ENCODE data around the gene RXRG. TPM values are rescaled to one million over a fixed set of nuclear protein-coding genes. Genes with fewer than 3 reads are reported as not detected.
"Not testable (repeated sequence)": the region's sequence is repeated elsewhere in the genome, so short reads cannot be mapped to it uniquely, and the experiment has no call there.

Gene RXRG
- total RNA-seq, 2 experiments from 2014 or later: not detected

- H3K36me3 Mint-ChIP-seq (ENCODE audit: low read depth): no peaks in the 10 kb centered on the region
- no peak overlapping the region for H3K4me3 Mint-ChIP-seq
- POLR2A ChIA-PET: no interaction called here
- ATAC-seq (no peak), DNase-seq (no peak)
- peaks cover 20% of the 10 kb centered on the region for H3K27me3 Mint-ChIP-seq (ENCODE audit: low read depth)
- CTCF ChIA-PET: no interaction called here
- H3K9me3 Mint-ChIP-seq (ENCODE audit: insufficient read depth): no peaks in the 10 kb centered on the region
- no peaks in the 10 kb centered on the region for H3K4me1 Mint-ChIP-seq (ENCODE audit: low read depth)
- H3K27ac Mint-ChIP-seq: no peak overlapping the region
Observed at GRCh38 chr1:165468726-165469249, 23.9 kb upstream of the RXRG start.

GRCh38 chr1:165468253-165468652, 23.3 kb upstream of the RXRG start:
- Mint-ChIP-seq H3K27me3 (ENCODE audit: low read depth) (peaks cover 20% of the 10 kb centered on the region), H3K27ac (no peak overlapping the region), H3K9me3 (ENCODE audit: insufficient read depth) (no peaks in the 10 kb centered on the region), H3K36me3 (ENCODE audit: low read depth) (no peaks in the 10 kb centered on the region), H3K4me1 (ENCODE audit: low read depth) (no peaks in the 10 kb centered on the region), H3K4me3 (no peak overlapping the region)
- POLR2A ChIA-PET: no interaction called here
- ATAC-seq (no peak), DNase-seq (no peak)
- CTCF ChIA-PET: no interaction called here

- Mint-ChIP-seq H3K9me3 (ENCODE audit: insufficient read depth) (no peaks in the 10 kb centered on the region), H3K4me1 (ENCODE audit: low read depth) (no peaks in the 10 kb centered on the region), H3K27me3 (ENCODE audit: low read depth) (peaks cover 20% of the 10 kb centered on the region), H3K27ac (no peak overlapping the region), H3K4me3 (no peak overlapping the region), H3K36me3 (ENCODE audit: low read depth) (no peaks in the 10 kb centered on the region)
- ChIA-PET POLR2A (no interaction called here), CTCF (no interaction called here)
- ATAC-seq: no peak
- DNase-seq: no peak
Observed at GRCh38 chr1:165467706-165468105, 22.8 kb upstream of the RXRG start.

GRCh38 chr1:165463978-165464377, 19.1 kb upstream of the RXRG start:
- H3K27me3 Mint-ChIP-seq (ENCODE audit: low read depth): peaks cover 27% of the 10 kb centered on the region
- H3K27ac Mint-ChIP-seq: no peak overlapping the region
- DNase-seq (no peak), ATAC-seq (no peak)
- no peak overlapping the region for H3K4me3 Mint-ChIP-seq
- no peaks in the 10 kb centered on the region for H3K36me3 Mint-ChIP-seq (ENCODE audit: low read depth)
- ChIA-PET POLR2A (interaction anchor here (0.6 kb wide), 1 partner anchor 134 kb away, joined by 3 read pairs; no protein-coding TSS in a partner anchor), CTCF (interaction anchor here (0.8 to 1.2 kb wide), 2 partner anchors 13 to 97 kb away, joined by 3 to 4 read pairs; no protein-coding TSS in a partner anchor)
- H3K4me1 Mint-ChIP-seq (ENCODE audit: low read depth): no peaks in the 10 kb centered on the region
- H3K9me3 Mint-ChIP-seq (ENCODE audit: insufficient read depth): no peaks in the 10 kb centered on the region

- H3K27ac Mint-ChIP-seq; ATAC-seq; DNase-seq; H3K4me3 Mint-ChIP-seq; POLR2A ChIA-PET; H3K4me1 Mint-ChIP-seq (ENCODE audit: low read depth); H3K9me3 Mint-ChIP-seq (ENCODE audit: insufficient read depth); H3K36me3 Mint-ChIP-seq (ENCODE audit: low read depth): not testable (repeated sequence)
- CTCF ChIA-PET: interaction anchor here (0.6 kb wide), 1 partner anchor 1363 kb away, joined by 3 read pairs; no protein-coding TSS in a partner anchor
- peaks cover 32% of the 10 kb centered on the region for H3K27me3 Mint-ChIP-seq (ENCODE audit: low read depth)
Observed at GRCh38 chr1:165459683-165460082, 14.8 kb upstream of the RXRG start.

GRCh38 chr1:165456861-165457260, 11.9 kb upstream of the RXRG start:
- ATAC-seq (no peak), DNase-seq (no peak)
- POLR2A ChIA-PET: no interaction called here
- Mint-ChIP-seq H3K9me3 (ENCODE audit: insufficient read depth) (no peaks in the 10 kb centered on the region), H3K27me3 (ENCODE audit: low read depth) (peaks cover 30% of the 10 kb centered on the region), H3K4me3 (no peak overlapping the region), H3K36me3 (ENCODE audit: low read depth) (no peaks in the 10 kb centered on the region), H3K27ac (no peak overlapping the region), H3K4me1 (ENCODE audit: low read depth) (no peaks in the 10 kb centered on the region)
- CTCF ChIA-PET: no interaction called here

- Mint-ChIP-seq H3K4me3 (no peak overlapping the region), H3K36me3 (ENCODE audit: low read depth) (no peaks in the 10 kb centered on the region), H3K4me1 (ENCODE audit: low read depth) (no peaks in the 10 kb centered on the region), H3K27ac (no peak overlapping the region), H3K9me3 (ENCODE audit: insufficient read depth) (no peaks in the 10 kb centered on the region), H3K27me3 (ENCODE audit: low read depth) (peaks cover 30% of the 10 kb centered on the region)
- ChIA-PET POLR2A (no interaction called here), CTCF (no interaction called here)
- ATAC-seq (no peak), DNase-seq (no peak)
Observed at GRCh38 chr1:165456114-165456513, 11.2 kb upstream of the RXRG start.

- Mint-ChIP-seq H3K4me1 (ENCODE audit: low read depth) (no peaks in the 10 kb centered on the region), H3K36me3 (ENCODE audit: low read depth) (no peaks in the 10 kb centered on the region), H3K27ac (no peak overlapping the region), H3K27me3 (ENCODE audit: low read depth) (peaks cover 35% of the 10 kb centered on the region), H3K9me3 (ENCODE audit: insufficient read depth) (no peaks in the 10 kb centered on the region), H3K4me3 (no peak overlapping the region)
- ATAC-seq (no peak), DNase-seq (no peak)
- CTCF ChIA-PET: no interaction called here
- POLR2A ChIA-PET: no interaction called here
Observed at GRCh38 chr1:165455111-165455510, 10.2 kb upstream of the RXRG start.

- POLR2A ChIA-PET: no interaction called here
- CTCF ChIA-PET: no interaction called here
- no peaks in the 10 kb centered on the region for H3K36me3 Mint-ChIP-seq (ENCODE audit: low read depth)
- H3K27me3 Mint-ChIP-seq (ENCODE audit: low read depth): peaks cover 29% of the 10 kb centered on the region
- no peaks in the 10 kb centered on the region for H3K4me1 Mint-ChIP-seq (ENCODE audit: low read depth)
- H3K27ac Mint-ChIP-seq: no peak overlapping the region
- no peak overlapping the region for H3K4me3 Mint-ChIP-seq
- DNase-seq (no peak), ATAC-seq (no peak)
- H3K9me3 Mint-ChIP-seq (ENCODE audit: insufficient read depth): no peaks in the 10 kb centered on the region
Observed at GRCh38 chr1:165454091-165454610, 9.2 kb upstream of the RXRG start.

GRCh38 chr1:165452336-165453130, 7.6 kb upstream of the RXRG start:
- POLR2A ChIA-PET: no interaction called here
- ATAC-seq (no peak), DNase-seq (no peak)
- Mint-ChIP-seq H3K9me3 (ENCODE audit: insufficient read depth) (no peaks in the 10 kb centered on the region), H3K27me3 (ENCODE audit: low read depth) (peaks cover 27% of the 10 kb centered on the region), H3K27ac (no peak overlapping the region), H3K4me3 (no peak overlapping the region), H3K4me1 (ENCODE audit: low read depth) (no peaks in the 10 kb centered on the region), H3K36me3 (ENCODE audit: low read depth) (no peaks in the 10 kb centered on the region)
- CTCF ChIA-PET: no interaction called here

GRCh38 chr1:165451691-165452090, 6.8 kb upstream of the RXRG start:
- no peak overlapping the region for H3K27ac Mint-ChIP-seq
- ATAC-seq: no peak
- H3K4me3 Mint-ChIP-seq: no peak overlapping the region
- no peaks in the 10 kb centered on the region for H3K9me3 Mint-ChIP-seq (ENCODE audit: insufficient read depth)
- POLR2A ChIA-PET: no interaction called here
- no peaks in the 10 kb centered on the region for H3K4me1 Mint-ChIP-seq (ENCODE audit: low read depth)
- no peaks in the 10 kb centered on the region for H3K36me3 Mint-ChIP-seq (ENCODE audit: low read depth)
- DNase-seq: no peak
- CTCF ChIA-PET: interaction anchor here (1.0 to 1.1 kb wide), 3 partner anchors 12 to 85 kb away, joined by 3 read pairs; no protein-coding TSS in a partner anchor
- H3K27me3 Mint-ChIP-seq (ENCODE audit: low read depth): peaks cover 26% of the 10 kb centered on the region

- ChIA-PET CTCF (interaction anchor here (1.5 kb wide), 1 partner anchor 56 kb away, joined by 4 read pairs; no protein-coding TSS in a partner anchor), POLR2A (no interaction called here)
- DNase-seq (no peak), ATAC-seq (no peak)
- no peaks in the 10 kb centered on the region for H3K36me3 Mint-ChIP-seq (ENCODE audit: low read depth)
- no peaks in the 10 kb centered on the region for H3K4me1 Mint-ChIP-seq (ENCODE audit: low read depth)
- H3K27me3 Mint-ChIP-seq (ENCODE audit: low read depth): peaks cover 17% of the 10 kb centered on the region
- H3K9me3 Mint-ChIP-seq (ENCODE audit: insufficient read depth): no peaks in the 10 kb centered on the region
- H3K27ac Mint-ChIP-seq: no peak overlapping the region
- no peak overlapping the region for H3K4me3 Mint-ChIP-seq
Observed at GRCh38 chr1:165449131-165449530, 4.2 kb upstream of the RXRG start.
